ENCODE results near the gene FTO.

The FTO gene

GRCh38 chr16:54185045-54185444 is 481.1 kb downstream of the FTO start:
- no peak for DNase-seq (ENCODE audit: low read depth)

DNA sequence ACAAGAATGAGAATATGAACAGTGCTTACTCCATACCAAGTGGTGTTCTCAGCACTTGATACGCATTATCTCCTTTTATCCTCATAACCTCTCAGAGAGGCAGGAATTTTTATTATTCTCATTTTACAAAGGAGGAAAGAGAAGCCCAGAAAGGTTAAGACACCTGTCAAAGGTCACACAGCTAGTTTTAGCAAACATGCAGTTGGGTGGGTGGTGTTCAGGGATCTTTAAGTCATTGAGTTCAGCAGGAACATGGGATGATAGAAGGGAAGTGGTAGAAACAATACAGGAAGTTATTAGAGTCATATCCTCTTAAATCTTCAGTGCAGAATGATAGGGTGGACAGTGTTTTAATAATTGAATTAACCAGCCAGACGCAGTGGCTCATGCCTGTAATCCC is 487.2 kb downstream of the FTO start:
- no peak for DNase-seq (ENCODE audit: low read depth)

- no peak for DNase-seq (ENCODE audit: low read depth)
Observed at GRCh38 chr16:54191592-54191991, 487.6 kb downstream of the FTO start.

- DNase-seq (ENCODE audit: low read depth): no peak
Observed at GRCh38 chr16:54193013-54193664, 489.2 kb downstream of the FTO start.

DNA sequence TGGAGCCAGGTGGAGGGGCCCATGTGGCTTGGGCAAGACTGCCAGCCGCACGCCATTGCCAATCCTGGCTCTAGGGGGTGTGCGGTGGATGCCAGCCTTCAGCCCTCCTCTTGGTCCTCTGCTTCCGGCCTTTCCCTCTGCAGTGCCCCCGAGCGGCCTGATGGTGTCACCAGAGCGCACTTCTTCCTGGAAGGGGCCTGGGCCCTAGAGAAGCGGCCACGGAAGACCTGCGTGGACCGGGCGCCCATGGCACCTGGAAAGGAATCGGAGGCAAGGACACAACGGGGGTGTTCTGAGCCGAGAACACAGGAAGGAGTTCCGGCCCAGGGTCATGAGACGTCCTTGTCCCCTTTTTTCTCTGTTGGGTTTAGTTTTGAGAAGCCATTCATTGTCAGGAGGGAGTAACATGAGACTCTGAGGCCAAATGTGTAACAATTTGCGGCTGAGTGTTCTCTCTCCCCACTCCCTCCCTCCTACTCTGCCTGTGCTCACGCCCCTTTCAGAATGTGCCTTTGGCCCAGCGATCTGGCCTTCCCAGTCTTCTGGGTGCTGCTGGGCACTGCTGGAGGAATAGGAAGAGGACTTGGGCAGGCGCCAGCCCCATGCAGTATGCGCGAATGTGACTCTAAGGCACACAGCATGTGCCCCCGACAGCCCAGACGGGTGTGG is 489.8 kb downstream of the FTO start:
- DNase-seq (ENCODE audit: low read depth): peak; percentile 24

DNA sequence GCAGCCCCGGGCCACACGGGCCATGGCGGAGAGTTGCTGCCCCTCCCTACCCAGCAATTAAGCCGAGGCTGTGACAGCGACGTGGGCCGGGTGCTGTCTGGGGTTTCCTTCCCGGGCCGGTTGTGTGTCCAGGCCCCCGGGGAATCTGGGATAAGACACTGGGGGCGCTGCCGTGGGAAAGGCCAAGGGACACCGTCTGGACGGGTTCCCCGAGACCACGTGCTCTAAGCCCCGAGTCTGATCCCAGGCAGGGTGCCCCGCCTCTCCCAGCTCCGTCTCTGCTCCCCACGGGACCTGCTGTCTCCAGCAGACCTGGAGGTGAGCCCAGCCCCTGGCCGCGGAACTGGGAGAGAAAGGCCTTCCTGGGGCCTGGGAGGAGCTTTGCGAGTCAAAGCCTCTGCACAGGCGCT is 490.4 kb downstream of the FTO start:
- no peak for DNase-seq (ENCODE audit: low read depth)

DNA sequence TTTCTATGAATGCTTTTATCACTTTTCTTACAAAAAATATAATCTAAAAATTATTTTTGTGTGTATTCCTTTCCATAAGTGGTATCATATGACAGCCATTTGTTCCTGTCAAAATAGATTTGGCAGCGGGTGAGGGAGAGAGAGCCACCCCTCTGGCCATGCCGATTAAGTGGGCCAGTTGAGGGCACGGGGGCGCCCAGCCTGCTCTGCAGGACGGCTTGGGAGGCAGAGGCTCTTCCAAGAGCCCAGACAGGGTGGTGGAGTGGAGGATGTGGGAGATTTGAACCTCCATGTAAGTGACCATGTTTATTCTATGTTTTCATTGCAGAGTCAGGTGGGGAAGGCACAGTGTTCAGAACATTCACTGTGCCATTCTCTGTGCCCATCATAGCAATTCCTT is 493.8 kb downstream of the FTO start:
- no peak for DNase-seq (ENCODE audit: low read depth)

DNA sequence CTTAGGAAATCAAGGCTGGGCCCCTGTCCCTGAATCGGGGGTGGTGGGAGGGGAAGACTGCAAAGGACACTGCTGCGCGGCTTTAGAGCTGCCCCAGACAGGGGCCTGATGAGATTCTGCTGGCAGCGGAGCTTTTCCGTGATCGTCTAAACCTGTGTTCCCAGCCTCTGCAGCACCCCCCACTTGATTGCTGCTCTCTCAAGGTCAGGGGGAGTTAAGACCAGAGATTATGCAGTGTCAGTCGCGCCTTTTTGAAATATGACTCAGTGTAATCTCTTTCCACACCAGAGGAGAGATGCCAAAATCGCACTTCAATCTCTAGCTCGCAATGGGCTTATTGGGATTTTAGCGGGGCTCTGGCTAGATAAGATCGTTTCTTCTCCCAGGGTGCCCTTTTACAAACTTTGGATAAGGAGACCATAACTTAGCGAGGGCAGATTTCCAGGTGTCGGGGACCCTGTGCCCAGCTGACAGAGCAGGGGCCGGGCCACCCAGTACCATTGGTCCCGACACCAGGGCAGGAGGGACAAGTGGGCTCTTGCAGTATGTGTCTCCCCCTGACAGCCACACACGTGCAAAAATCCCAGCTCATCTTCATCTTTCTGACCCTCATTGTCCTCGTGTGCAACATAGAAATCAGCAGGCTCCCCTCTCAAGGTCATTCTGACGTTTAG is 495.7 kb downstream of the FTO start:
- no peak for DNase-seq (ENCODE audit: low read depth)

DNA sequence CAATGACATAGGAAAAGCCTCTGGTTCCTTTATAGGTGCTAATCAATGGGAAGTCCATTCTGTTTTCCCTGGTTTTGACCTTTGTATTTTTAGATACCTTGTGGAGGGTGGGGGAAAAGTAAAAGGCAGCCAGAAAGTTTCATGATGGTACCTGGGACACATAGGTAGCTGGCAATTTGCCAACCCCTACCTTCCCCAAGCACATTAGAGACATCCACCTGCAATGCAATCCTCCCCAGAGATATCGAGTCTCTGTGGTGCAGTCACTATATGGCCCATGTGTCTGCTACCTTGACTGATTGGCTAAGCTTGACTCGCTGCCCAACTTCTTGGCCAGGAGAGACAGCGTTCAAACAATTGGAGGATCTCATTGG is 496.2 kb downstream of the FTO start:
- DNase-seq (ENCODE audit: low read depth): no peak

DNA sequence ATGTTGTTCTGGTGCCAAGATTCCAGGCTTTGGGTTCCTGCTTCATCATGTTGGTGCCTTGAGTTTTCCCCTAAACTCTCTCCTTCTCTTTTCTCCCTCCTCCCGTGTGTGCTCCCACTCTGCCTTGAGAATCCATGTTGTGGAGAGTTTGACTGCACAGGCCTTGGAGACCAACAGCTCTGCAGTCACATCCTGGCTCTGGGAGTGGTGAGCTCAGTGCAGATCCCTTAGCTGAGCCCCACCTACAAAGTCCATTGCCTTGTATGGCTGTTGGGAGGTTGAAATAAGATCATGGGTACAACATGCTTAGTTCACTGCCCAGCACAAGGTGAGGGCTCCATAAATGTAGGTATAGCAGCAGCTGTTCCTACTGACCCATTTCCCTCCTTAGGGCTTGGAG is 496.8 kb downstream of the FTO start:
- no peak for DNase-seq (ENCODE audit: low read depth)

DNA sequence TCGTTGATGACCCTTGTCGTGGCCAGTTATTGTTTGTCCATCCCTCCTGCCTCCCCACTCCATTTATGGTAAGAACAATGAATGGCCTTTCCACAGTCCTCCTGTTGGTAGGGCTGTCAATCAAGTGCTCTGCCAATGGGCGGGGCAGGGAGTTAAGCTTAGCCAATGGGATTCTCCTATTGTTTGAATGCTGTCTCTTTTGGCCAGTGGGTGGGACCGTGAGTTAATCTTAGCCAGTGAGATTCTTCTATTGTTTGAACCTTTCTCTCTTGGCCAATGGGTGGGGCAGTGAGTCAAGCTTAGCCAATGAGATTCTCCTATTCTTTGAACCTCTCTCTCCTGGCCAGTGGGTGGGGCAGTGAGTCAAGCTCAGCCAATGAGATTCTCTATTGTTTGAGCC is 497.2 kb downstream of the FTO start:
- no peak for DNase-seq (ENCODE audit: low read depth)
